Activated T-helper 9 cell treated with anti-CD3 and anti-CD28 coated beads, Interleukin-2, amount 50 U/mL, for 16 hours (primary cell): ENCODE measurements around the gene ARHGAP15.

Source experiments
- DNase-seq: peaks from one replicate; pipeline ENCODE4 v3.0.0-alpha.2; 2020; ENCODE audit warnings: low read depth

Gene ARHGAP15

DNA sequence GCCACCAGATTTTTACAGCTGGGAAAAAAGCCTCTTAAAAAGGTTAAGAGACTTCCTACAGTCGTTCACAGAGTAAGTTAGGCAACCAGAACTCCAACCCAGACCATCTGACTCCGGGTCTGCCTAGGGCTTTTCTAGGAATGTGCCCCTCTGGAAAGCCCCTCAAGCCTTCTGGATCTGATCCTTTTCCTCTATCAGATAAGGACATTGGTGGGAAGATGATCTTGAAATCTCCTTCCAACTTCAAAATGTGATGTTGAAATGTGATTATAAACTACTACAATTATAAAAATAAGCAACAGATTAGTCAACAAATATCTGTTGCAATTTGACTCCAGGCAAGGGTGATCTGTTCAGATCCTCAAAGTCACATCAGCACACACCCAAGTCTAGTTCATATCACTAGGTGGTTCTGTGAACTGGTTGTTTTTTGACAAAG lies 270.4 kb downstream of the ARHGAP15 start:
- no peak for DNase-seq

DNA sequence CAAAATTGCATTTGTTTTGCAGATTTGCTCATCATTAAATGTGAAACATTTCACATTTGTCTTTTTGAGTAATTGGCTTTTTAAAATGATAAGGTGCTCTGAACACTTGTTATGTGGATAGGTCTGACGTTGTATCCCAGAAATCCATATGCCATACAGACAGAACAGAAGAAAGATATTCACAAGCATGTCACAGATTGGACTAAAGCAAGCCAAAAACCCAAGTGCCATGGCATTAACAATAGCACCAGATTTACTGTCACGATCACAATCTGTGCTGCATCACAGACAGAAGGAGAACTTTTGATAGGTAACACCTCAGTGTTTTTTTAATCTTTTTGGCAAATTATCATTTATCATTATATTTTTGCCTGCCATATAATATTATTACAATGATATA lies 272.6 kb downstream of the ARHGAP15 start:
- no peak for DNase-seq

DNA sequence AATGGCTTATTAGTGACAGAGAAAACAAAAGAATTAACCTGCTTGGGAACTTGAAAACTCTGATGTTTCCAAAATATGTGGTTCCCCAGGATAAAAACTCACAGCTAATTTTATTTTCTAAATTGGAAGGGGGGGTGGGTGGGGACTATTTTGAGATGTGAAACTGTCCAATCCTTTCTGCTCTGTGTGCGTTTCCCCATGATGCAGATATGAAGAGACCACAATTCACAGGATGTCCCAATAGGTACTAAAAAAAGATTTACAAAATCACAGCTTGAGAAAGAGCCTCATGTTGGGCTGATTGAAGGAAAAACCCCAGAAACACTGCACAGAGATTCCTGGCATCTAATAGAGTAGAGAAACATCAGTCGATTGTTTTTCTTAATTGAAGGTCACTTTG lies 273.2 kb downstream of the ARHGAP15 start:
- no peak for DNase-seq

DNA sequence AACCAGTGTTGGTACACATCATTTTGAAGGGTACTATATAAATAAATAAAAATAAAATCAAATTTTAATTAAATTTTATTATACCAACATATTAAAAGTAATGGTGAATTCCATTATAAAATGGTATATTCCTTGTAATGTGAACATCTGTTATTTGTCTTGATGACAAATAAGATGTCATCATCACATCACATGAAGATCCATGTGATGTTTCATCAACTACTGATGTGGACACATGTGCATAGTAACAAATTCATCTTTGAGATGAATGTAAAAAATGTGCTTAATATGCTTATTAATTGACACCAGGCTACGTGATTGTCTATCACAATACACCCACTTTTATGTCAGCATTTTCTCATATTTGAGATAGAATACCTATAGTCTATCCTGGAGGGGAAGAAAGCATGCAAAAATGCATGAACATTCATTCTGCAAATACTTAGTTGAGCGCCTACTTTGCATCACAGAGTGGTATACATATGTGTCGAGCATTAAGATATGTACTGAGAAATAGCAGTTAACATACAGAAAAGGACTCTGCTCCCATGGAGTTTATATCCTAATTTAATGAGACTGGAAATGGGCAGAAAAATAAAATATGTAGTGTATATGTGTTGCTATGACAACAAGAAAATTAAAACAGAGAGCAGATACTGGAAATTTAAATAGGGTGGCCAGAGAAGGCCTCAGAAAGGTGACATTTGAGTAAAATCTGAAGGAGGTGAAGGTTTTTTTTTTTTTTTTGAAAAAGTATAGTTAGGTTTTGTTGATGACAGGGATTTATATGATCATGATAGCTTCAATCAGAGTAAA lies 281.1 kb downstream of the ARHGAP15 start:
- no peak for DNase-seq

DNA sequence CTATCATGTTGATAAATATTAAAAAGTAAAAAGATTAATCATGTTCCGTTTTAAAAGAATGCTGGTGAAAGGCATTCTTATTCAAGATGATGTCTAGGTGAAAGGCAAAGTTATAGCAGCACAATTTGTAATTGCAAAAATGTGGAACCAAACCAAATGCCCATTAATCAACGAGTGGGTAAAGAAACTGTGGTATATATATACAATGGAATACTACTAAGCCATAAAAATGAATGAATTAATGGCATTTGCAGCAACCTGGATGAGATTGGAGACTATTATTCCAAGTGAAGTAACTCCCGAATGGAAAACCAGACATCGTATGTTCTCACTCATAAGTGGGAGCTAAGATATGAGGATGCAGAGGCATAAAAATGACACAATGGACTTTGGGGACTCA lies 286.4 kb downstream of the ARHGAP15 start:
- no peak for DNase-seq

DNA sequence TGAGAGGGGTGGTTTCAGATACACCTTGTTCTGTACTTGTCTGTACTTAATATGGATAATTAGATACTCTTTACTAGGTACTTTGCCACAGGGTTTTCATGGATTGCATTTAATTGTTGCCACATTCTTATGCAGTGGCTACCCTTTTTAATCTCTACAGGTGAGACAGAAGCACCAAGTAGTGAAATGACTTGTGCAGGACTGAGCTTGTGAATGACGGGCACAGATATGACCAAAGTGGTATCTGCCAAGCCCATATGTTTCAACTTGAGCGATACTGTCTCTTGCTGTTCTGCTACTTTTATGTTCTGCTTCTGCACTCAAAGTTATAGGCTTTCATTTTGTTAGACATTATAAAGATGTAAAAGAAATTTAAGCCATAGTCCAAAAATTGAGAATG lies 288.2 kb downstream of the ARHGAP15 start:
- no peak for DNase-seq

DNA sequence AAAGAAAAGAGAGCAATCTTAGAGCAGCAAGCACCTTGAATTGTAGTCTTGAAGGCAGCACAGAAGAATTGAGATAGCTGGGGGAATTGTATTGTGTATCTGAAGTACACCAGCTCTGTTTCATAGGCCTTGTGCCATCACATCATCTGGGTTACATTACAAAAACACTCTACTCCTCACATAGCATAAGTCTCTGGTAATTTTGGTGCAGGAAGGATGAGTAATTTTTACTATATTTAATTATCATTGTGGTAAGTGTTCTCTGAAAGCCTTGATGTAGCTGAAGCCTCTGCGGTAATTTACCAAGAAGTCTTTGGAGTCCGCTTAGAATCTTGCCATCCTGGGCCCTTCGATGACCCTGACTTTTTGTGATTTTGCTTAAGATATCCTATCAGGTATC lies 291.1 kb downstream of the ARHGAP15 start:
- DNase-seq = no peak

DNA sequence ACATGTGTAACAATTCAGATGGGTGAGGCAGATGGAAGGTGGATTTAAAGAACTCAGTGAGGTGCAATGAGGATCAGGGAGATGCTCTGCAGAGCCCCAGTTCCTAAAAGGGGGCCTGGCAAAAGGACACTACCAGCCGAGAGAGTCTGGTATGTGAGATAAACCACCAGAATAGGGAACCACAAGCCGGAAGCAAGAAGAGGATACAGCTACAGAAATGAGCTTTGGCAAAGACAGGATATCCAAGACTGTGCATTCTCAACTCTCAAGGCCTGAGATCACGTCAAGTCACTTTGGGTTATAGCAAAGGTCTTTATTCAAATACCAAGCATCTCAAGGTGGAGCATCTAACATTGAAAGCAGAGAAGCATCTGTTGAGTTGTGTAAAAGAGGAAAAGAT lies 293.5 kb downstream of the ARHGAP15 start:
- no peak for DNase-seq

DNA sequence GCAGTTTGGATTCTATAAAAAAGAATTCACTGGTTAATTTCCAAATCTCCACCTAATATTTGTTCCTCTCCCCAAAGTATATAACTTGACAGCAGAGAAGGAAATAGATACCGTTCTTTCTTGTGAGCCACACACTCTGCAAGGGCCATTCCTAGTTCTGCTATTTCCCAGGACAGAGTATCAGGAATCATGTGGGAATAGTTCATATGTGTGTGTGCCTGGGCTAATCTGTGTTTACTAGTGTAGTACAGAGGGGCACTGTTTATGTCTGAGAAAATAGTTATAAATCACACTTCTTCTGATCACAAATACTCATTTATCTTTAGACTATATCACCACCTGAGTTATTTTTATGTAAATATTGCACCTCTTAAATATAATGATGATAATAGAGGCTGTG lies 296.7 kb downstream of the ARHGAP15 start:
- DNase-seq = no peak

DNA sequence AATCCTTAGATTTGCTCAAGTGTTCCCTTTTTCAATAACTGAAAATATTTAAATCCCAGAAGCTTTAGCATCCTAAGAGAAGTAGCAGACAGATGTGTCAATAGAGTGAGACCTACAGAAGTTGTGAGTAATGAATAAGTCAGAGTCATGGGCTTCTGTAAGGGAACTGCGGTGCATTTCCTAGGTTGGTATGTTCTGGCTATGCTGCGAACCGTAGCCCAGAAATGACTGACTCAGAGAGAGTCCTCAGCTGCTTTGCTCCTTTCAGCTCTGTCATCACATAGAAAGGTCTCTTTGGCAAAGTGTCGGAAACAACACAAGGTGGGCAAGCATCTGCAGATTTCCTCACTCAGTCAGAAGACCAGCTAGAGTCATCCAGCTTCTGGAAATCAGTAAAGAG lies 297.1 kb downstream of the ARHGAP15 start:
- DNase-seq = no peak

DNA sequence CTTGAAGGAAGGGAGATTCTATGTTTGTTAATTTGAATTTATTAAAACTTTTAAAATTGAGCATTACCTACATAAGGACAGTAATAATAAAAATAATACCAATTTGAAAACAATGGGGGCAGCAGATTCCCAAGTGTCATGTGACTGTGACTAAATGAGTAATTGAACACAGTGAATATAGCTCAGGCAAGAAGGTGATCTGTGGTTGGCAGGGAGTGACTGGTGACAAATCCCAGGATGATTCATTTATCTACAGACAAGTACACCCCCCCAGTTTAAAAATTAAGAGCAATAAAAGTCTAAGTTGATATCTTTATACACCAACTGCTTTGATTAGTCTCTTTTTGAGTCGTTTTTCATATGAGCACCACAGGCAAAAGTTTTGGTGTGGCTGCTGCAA lies 299.5 kb downstream of the ARHGAP15 start:
- DNase-seq = peak; percentile 24

DNA sequence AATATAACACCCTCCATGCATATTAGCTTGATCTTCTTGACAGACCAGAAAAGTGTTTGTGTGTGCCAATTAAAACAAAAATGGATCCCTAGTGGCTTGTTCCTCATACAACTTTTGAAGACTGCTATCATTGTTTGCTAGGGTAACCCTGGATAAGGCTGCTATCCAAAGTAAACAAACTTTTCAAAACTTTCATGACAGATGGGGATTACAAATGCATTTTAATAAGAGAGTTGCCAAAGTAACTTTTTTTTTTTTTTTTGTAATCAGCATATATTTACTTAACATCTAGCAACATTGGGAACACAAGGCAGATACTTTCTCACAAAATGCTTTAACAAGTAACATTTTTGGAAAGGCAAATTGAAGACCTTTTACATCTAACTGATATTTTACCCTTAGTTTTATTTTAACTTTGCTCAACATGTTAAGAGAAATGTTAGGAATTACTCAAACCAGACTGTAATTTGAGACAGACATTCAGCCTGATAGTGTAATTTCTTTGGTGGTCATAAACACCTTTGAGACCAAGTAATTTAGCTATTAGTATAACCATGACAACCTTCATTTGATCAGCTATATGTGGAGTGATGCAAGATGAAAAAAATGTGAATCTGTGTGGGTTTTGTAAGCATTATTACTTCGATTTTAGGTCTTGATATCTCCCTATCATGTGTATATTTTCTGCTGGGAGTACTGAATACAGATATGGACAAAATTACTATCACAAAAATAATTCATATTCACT lies 300.9 kb downstream of the ARHGAP15 start:
- no peak for DNase-seq

DNA sequence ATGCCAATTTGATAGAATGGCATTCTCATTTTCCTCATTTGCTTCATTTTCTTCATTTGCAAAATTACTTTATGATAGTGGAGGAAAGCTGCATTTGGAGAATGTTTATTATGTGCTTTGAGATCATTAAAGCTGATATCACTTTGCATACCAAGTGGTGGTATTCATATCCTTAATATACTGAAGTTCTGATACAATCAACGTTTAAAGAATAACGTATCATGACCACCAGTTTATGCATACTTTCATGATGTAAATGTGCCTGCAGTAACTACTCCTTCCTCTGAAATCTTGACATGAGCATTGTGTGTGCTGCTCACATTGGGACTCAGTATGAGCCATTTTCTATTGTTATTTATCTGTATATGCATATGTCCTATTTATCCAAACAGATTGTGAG lies 302.1 kb downstream of the ARHGAP15 start:
- DNase-seq = no peak

DNA sequence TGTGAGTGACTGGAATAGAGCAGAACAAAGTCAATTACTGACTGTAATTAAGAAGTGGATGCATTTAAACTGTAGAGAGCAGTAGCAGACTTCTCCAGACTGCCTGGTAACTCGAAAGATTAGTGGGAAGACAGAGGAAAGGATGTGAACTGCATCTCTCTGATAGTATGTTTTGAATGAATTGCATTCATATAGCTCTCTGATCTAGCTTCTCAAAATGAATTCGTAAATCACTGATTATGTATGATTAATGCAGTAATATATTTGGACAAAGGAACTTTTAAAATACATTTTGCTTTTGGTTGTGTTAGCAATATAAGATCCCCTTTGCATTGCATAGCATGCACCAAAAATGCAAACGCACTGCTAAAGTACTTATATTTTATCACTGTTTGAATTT lies 304.0 kb downstream of the ARHGAP15 start:
- DNase-seq = no peak

DNA sequence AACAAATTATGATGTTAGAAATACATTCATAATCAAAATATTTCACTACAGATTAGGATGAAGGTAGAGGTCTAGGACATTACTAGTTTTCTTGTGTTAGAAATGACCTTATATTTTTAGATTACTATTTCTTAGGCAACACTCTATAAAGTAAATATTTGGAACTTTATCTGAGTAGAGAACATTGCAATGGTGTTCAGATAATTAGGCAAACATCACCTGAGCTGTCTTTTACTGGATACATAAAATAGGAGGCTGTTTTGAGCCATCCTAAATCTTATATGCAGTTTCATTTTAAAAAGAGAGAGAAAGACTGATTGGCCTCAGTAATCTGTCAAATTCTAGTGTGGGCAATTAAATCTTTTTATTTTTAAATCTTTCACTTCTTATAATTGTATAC lies 304.6 kb downstream of the ARHGAP15 start:
- no peak for DNase-seq

DNA sequence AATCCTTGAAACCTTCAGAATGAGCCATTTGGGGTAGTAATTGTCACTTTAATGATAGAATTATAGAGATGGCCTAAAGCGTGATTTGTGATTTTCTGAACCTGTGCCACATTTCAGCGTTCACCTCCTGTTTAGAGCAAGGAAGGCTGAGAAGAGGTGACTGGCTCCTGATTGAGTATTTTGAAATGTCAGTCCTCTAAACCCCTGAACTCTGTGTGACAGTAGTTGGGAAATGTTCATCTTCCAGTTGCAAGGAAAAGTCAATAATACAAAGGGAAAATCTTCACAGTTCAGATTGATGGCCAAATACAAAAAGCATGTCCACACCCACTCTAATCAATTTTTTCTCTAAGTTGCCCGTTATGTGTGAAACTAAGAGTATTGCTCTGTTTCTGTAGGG lies 305.2 kb downstream of the ARHGAP15 start:
- DNase-seq = no peak

DNA sequence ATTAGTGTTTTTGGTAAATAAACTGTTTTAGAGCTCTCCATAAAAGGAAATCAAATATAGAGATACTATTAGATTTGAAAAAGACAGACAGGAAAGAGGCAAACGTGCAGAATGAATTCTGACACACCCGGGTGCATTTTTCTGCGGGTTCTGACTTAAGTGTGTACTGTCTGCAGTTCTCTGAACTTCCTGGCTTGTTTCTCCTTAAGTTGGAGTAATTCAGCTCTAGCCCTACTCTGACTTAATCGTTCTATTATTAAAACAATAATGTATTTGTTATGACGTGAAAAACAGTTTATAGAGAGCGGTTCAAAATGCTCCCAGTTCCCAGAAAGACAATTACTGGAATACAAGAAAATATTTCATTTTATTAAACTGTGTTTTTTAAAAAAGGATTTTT lies 305.9 kb downstream of the ARHGAP15 start:
- no peak for DNase-seq

DNA sequence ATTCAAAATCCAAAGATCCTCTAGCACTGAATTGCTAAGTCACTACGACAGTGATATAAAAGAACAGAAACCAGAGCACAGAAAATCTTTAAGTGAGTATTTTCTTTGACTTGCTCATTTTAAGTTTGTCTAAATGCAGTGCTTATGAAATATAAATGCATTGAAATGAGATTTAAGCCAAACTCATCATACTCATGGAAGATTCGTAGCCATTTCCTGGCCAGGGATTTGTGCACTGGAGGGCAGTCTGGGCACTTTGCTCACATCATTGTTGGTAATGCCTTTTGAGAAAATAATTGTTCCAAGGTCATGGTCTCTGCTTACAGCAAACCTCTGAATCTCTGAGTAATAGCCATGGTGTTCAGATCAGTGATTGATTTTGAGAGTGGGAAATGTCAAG lies 307.7 kb downstream of the ARHGAP15 start:
- DNase-seq = no peak

DNA sequence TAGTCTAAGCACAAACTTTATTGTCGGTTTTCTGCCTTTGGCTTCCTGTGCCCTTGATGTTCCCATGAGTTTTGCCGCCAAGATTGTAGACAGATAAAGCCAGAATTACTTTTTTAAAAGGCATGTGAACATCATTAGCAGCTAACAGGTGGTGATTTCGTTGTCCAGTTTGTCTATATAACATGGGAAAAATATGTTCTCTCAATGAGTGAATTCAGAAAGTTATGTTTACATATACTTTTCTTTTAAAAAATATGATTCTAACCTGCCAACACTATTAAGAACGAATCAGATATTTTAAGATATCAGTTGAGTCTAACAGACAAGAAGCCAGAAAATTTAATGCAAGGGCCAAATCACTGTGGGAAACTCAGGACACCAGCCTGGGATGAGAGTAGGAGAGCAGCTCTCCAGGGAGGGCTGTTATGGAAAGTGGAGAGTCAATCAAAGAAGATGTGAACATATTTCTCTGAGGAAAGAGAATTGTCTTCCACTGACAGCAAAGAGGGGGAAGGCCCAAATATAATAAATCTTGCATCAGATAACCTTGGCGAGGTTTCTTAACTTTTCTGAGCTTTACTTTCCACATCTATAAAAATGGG lies 311.3 kb downstream of the ARHGAP15 start:
- no peak for DNase-seq

DNA sequence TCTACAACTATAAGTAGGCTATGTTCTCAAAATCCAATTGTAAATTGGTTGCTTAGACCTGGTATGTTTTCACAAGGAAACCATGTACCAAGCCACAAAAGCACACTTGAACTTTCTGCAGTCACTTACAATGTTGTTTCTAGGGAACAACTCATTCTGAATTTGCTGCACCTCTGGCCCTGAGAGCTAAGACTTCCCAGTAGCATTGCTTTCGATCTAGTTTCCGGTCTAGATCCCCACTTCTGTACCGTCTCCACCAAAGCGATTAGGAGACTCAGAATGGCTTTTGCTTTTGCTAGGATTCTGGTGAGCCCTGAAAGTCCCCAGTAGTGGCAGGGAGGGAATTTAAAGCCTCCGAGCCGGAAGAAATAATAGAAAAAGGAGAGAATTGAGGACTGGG lies 313.0 kb downstream of the ARHGAP15 start:
- no peak for DNase-seq

DNA sequence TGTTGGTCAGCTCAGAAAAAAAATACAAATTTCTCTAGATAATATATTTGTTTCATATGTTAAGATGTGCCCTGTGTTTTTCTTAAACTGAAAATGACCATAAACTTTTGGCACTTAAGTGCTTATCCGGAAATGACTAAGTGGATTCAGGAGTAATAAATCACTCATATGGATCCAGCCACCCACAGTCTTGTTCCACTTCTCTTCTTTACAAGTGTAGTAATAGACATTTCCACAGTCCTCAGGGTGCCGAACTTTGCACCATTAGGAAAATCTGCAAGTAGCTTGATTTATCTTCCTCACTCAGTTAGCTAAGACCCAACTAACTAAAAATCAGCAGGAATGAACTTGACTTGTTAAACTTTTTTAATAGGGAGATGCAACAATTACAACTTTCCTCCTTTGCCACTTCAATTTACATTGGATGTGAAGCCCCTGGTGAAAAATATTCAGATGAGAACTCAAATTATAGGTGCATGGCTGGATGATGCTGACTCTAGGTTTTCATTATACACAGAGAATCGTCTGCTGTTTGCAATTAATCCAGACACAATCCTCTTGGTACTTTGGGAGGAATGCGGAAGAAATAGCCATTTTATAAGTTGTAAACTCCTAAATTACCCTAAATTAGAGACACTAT lies 322.5 kb downstream of the ARHGAP15 start:
- no peak for DNase-seq

DNA sequence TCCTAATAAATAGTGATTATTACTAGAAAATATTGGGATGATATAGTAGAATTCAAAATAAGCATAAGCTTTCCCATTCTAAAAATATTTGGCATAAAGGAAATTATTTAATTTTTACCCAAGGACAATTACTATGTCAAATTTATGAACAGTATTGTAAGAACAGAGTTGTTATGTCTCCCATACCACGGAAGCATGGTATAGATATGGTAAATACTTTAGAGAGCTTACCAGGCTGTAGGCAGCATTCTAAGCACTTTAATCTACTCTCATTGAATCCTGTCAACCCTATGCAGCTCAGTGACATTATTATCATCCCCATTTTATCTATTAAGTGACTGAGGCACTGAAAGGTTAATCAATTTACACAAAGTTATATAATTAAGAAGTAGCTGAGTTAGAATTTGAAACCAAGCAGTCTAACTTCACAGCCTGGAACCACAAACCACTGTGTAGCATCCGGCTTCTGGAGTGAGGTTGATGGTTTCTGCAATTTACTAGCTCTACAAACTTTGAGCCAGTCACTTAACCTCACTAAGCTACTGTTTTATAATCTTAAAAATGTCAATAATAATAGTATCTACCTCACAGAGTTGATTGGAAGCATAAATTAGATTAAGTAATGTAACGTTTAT lies 323.7 kb downstream of the ARHGAP15 start:
- no peak for DNase-seq
